Measurements from ENCODE around the gene LBHD2. TPM values are rescaled to one million over a fixed set of nuclear protein-coding genes. Genes with fewer than 3 reads are reported as not detected.

Gene LBHD2
- total and polyA plus RNA-seq, 2 experiments from 2014 or later, result not detected

DNA sequence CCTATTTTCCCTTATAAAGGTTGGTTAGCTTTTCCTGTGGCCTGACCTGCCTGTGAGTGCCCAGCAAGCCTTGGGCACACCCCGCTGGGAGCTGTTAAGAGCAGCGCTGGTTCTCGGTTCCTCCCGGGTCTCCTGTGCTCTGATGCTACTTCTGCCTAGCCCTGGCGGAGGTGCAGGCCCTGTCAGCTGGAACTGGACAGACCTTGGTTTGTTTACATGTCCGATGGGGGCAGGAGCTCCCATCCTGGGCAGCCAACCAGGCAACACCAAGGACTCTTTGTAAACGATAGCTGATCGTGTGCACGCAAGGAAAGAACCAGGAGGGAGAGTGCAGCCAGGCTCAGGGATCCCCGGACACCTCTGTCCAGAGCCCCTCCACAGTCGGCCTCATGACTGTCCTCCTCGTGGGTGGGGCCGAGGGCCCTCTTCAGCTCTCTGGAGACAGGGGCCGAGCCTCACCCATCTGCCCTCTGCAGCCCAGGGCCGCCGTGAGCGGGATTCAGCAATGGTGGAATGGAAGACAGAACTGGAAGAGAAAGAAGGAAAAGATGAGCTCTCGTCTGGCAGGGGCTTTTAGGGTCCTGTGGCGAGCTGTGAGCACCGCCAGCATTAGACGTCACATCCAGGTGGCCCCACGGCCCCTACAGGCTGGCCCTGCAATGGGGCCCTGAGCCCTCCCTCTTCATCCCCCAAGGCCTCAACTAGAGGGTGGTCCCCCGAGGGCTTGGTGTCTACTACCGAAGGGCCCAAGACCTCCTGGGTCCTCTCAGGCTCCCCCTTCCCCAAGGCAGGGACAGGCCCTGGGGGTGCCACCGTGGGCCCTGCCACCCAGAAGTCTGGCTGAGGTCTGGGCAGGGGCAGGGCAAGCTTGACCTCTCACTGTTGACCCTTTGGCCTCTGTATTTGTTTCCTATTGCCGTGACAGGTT lies 51.6 kb downstream of the LBHD2 start:
- Histone ChIP-seq H3K4me3 (no peak overlapping the region), H3K27me3 (no peaks in the 10 kb centered on the region), H3K4me1 (ENCODE audit: low read depth) (peaks cover 25% of the 10 kb centered on the region), H3K9me3 (ENCODE audit: low read depth) (no peaks in the 10 kb centered on the region), H3K27ac (no peak overlapping the region), H3K36me3 (no peaks in the 10 kb centered on the region)
- TF ChIP-seq, protein P1, sequence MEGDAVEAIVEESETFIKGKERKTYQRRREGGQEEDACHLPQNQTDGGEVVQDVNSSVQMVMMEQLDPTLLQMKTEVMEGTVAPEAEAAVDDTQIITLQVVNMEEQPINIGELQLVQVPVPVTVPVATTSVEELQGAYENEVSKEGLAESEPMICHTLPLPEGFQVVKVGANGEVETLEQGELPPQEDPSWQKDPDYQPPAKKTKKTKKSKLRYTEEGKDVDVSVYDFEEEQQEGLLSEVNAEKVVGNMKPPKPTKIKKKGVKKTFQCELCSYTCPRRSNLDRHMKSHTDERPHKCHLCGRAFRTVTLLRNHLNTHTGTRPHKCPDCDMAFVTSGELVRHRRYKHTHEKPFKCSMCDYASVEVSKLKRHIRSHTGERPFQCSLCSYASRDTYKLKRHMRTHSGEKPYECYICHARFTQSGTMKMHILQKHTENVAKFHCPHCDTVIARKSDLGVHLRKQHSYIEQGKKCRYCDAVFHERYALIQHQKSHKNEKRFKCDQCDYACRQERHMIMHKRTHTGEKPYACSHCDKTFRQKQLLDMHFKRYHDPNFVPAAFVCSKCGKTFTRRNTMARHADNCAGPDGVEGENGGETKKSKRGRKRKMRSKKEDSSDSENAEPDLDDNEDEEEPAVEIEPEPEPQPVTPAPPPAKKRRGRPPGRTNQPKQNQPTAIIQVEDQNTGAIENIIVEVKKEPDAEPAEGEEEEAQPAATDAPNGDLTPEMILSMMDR (IDR thresholded peaks at IDR 0.05; ENCODE audit: low read depth, low read length), result no peak
- no peak for DNase-seq (ENCODE audit: low read depth in 1 of 2, low spot score in 1 of 2)

DNA sequence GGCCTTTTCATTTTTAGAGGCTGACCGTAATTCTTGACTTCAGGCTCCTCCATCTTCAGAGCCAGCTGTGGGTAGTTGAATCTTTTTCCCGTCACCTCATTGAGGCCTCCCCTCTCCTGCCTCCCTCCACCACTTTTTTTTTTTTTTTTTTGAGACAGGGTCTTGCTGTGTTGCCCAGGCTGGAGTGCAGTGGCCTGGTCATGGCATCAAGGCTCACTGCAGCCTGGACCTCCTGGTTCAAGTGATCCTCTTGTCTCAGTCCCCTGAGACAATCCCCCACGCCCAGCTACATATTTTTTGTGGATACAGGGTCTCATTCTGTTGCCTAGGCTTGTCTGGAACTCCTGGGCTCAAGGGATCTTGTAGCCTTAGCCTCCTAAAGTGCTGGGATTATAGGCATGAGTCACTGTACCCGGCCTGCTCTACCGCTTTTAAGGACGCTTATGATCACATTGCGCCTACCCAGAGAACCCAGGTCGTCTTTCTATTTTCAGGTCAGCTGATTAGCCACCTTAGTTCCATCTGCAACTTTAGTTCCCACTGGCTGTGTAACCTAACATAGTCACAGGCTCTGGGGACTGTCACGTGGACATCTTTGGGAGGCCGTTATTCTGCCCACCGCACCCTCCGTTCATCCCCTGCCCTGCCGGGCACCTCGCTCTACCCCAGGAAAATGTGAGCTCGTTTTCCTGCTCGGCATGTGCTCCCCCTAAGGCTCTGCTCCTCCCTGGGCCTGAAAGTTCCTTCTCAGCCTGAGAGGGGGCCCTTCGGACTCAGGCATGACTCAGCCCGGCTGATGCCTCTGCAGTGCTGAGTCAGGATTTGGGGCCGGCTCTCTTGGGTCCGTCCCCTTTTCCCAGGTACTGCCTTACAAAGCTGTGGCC lies 52.6 kb downstream of the LBHD2 start:
- TF ChIP-seq, protein P1 (IDR thresholded peaks at IDR 0.05; ENCODE audit: low read depth, low read length), result no peak
- Histone ChIP-seq H3K4me3 (no peak overlapping the region), H3K9me3 (ENCODE audit: low read depth) (no peaks in the 10 kb centered on the region), H3K27ac (no peak overlapping the region), H3K36me3 (no peaks in the 10 kb centered on the region), H3K4me1 (ENCODE audit: low read depth) (peaks cover 25% of the 10 kb centered on the region), H3K27me3 (no peaks in the 10 kb centered on the region)
- DNase-seq (ENCODE audit: low read depth in 1 of 2, low spot score in 1 of 2), result peak in 1 of 2 donors; percentile 42

DNA sequence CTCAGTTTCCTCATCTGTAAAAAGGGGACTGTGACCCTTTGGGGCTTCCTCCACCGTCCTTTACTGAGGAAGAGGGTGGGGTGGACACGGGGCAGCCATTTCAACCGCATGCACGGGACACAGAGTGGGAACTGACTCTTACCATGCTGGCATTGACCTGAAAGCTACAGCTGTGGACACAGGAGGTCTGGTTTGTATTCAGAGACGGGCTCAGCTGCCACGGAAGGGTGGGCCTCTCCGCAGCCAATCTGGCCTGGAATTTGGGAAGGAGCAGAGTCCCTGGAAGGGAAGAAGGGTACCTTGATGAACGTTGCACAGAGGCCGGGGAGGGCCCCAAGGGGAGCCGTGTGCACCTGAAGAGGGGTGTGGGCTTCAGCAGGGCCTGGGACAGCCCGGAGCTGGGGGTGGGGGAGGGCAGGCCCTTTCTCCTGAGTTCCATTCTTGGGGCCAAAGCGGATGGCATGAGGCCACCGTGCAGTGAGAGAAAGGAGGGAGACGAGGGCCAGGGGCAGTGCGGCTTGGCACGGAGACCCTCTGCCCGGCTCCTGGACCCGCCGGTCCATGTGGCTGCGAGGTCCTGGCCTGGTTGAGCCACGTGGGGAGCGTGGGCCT lies 53.8 kb downstream of the LBHD2 start:
- Histone ChIP-seq H3K4me3 (no peak overlapping the region), H3K4me1 (ENCODE audit: low read depth) (peaks cover 19% of the 10 kb centered on the region), H3K27me3 (no peaks in the 10 kb centered on the region), H3K9me3 (ENCODE audit: low read depth) (no peaks in the 10 kb centered on the region), H3K36me3 (no peaks in the 10 kb centered on the region), H3K27ac (no peak overlapping the region)
- DNase-seq (ENCODE audit: low read depth in 1 of 2, low spot score in 1 of 2), result peak in 1 of 2 donors; percentile 51
- TF ChIP-seq, protein P1 (IDR thresholded peaks at IDR 0.05; ENCODE audit: low read depth, low read length), result no peak

DNA sequence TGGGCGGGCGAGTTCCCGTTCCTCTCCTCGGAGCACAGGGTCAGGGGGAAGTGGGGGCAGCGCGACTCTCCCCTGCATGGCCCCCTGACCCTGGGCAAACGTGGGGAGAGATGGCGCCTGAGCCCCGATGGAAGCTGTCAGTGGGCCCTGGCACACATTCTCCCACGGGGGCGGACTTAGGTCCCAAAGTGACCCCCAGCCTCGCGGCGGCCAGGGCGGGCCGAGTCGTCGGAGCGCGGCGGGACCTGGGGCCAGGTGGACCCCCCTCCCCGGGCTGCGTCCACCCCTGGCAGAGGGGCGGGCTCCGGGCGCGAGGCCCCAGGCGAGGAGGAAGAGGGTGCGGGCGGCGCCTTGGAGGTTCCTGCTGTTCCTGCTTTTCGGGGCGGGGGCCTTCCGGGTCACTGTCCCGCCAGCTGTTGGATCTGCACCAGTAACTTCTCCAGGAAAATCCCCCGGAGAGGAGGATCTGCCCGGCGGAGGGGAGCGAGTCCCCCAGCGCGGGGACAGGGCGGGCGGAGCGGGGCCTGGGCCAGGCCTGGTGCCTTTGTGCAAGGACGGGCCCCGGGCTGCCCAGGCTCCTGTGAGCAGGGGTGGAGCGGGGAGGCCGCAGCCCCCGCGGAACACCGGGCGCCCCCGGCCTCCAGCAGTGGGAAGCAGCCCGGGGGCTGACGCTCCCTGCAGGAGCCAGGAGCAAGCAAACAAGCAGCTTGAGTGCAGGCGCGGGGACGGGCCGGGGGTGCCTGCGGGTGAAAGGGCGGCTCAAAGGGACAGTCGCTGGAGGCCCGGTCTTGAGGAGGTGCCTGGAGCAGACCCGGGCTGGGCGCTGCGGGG lies 54.5 kb downstream of the LBHD2 start:
- H3K4me3 ChIP-seq, result no peak overlapping the region
- no peaks in the 10 kb centered on the region for H3K36me3 ChIP-seq
- TF ChIP-seq, protein P1 (IDR thresholded peaks at IDR 0.05; ENCODE audit: low read depth, low read length), result no peak
- no peak for DNase-seq (ENCODE audit: low read depth in 1 of 2, low spot score in 1 of 2)
- H3K27ac ChIP-seq, result no peak overlapping the region
- H3K4me1 ChIP-seq (ENCODE audit: low read depth), result peaks cover 19% of the 10 kb centered on the region
- H3K9me3 ChIP-seq (ENCODE audit: low read depth), result no peaks in the 10 kb centered on the region
- H3K27me3 ChIP-seq, result no peaks in the 10 kb centered on the region

Data from cardiac muscle cell (in vitro differentiated cells and primary cell).